ENCODE measurements around the gene RASSF7. TPM values are rescaled to one million over a fixed set of nuclear protein-coding genes. Genes with fewer than 3 reads are reported as not detected.

RASSF7 gene
- total and polyA plus RNA-seq, 2 donors (not counting 3 experiments of a cell fraction or from before 2014, with no cell fraction given): 14.1 to 19.9 TPM

GRCh38 chr11:558503-558902 is 2.3 kb upstream of the RASSF7 start:
- FAIRE-seq: no peak
- intact Hi-C loops (cut with micrococcal nuclease): loop anchor here (5.0 kb wide), 1 partner anchor 169 kb away; no protein-coding TSS in a partner anchor
- Histone ChIP-seq H3K27ac (ENCODE audit: insufficient read depth, low read depth, low read length) (no peak overlapping the region), H3K36me3 (ENCODE audit: control insufficient read depth in 2 of 2, extremely low read depth in 1 of 2, insufficient read depth in 2 of 2, low read length in 2 of 2) (no peaks in the 10 kb centered on the region), H2AFZ (ENCODE audit: low read depth, low read length) (no peak overlapping the region), H3K4me2 (ENCODE audit: insufficient read depth, low read length) (no peak overlapping the region), H3K9me3 (replicated peaks; ENCODE audit: control insufficient read depth, insufficient read depth, low read length) (no peaks in the 10 kb centered on the region), H3K79me2 (ENCODE audit: control insufficient read depth, insufficient read depth, low read length) (no peaks in the 10 kb centered on the region), H3K9ac (replicated peaks; ENCODE audit: extremely low read depth, insufficient read depth, low read length) (no peak overlapping the region), H3K4me3 (replicated peaks in 1 of 3; ENCODE audit: insufficient read depth in 1 of 3, low read depth in 1 of 3, low read length in 3 of 3) (no peak overlapping the region), H3K9me1 (replicated peaks; ENCODE audit: control insufficient read depth, extremely low read depth, insufficient read depth, low read length) (no peaks in the 10 kb centered on the region), H3K4me1 (ENCODE audit: control insufficient read depth, extremely low read depth, insufficient read depth, low read length) (peaks cover 9% of the 10 kb centered on the region), H3K27me3 (ENCODE audit: control insufficient read depth in 2 of 2, insufficient read depth in 2 of 2, low read length in 2 of 2) (peaks cover 13 to 21% of the 10 kb centered on the region in 2 experiments), H4K20me1 (replicated peaks; ENCODE audit: control insufficient read depth, extremely low read depth, insufficient read depth, low read length) (no peaks in the 10 kb centered on the region)
- CTCF ChIA-PET: no interaction called here
- dilution Hi-C loops (cut with MboI; ENCODE audit: extremely low pct_ligation_motif_present, low sequenced_read_pairs): no loop called here
- no peak for DNase-seq (ENCODE audit: low read depth, low spot score)
- no peak for TF ChIP-seq CTCF (IDR thresholded peaks at IDR 0.05; ENCODE audit: extremely low read depth in 1 of 2, insufficient read depth in 1 of 2, low read depth in 1 of 2, low read length in 2 of 2)
- TF ChIP-seq POLR2A (IDR thresholded peaks at IDR 0.05; ENCODE audit: low read depth, low read length): no peak
- TF ChIP-seq JUN (IDR thresholded peaks at IDR 0.05; ENCODE audit: borderline replicate concordance, insufficient read depth, insufficient read length, low read depth): no peak
- no peak for TF ChIP-seq GATA2 (IDR thresholded peaks at IDR 0.05; ENCODE audit: insufficient read depth, insufficient read length, low read depth, low read length)
- TF ChIP-seq POLR2AphosphoS5 (IDR thresholded peaks at IDR 0.05; ENCODE audit: insufficient read depth, low read depth, low read length): no peak
- no peak for TF ChIP-seq FOS (IDR thresholded peaks at IDR 0.05; ENCODE audit: borderline replicate concordance, insufficient read depth, low read length)
- TF ChIP-seq EZH2 (IDR thresholded peaks at IDR 0.05; ENCODE audit: borderline replicate concordance, low read depth, low read length, severe bottlenecking): no peak
- no peak for TF ChIP-seq MAX (IDR thresholded peaks at IDR 0.05; ENCODE audit: insufficient read depth, insufficient read length)
- no peak for TF ChIP-seq MYC (IDR thresholded peaks at IDR 0.05; ENCODE audit: low read depth, low read length)
- BruUV-seq (replicated peaks): no TSS peak
- POLR2A ChIA-PET: no interaction called here
